GM19025 (cell line): Measurements from ENCODE around the gene PRKCB.

ENCODE experiments used
- ATAC-seq: cut with Tn5 transposase; IDR thresholded peaks from one replicate; pipeline ENCODE4 v1.9.1; 2021; ENCODE audit warnings: mild to moderate bottlenecking, low read depth, moderate library complexity; ENCODE audit not compliant: unreplicated experiment

Gene PRKCB

DNA sequence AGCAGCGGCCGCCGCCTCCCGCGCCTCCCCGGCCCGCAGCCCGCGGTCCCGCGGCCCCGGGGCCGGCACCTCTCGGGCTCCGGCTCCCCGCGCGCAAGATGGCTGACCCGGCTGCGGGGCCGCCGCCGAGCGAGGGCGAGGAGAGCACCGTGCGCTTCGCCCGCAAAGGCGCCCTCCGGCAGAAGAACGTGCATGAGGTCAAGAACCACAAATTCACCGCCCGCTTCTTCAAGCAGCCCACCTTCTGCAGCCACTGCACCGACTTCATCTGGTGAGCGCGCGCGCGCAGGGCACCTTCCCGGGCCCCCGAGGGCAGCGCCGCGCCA lies 258 bp downstream of the PRKCB start:
- ATAC-seq: peak; percentile 31

GRCh38 chr16:23836404-23837311 lies 875 bp downstream of the PRKCB start:
- ATAC-seq: no peak

- no peak for ATAC-seq
These were observed 1.9 kb downstream of the PRKCB start for GRCh38 chr16:23837553-23838308.

DNA sequence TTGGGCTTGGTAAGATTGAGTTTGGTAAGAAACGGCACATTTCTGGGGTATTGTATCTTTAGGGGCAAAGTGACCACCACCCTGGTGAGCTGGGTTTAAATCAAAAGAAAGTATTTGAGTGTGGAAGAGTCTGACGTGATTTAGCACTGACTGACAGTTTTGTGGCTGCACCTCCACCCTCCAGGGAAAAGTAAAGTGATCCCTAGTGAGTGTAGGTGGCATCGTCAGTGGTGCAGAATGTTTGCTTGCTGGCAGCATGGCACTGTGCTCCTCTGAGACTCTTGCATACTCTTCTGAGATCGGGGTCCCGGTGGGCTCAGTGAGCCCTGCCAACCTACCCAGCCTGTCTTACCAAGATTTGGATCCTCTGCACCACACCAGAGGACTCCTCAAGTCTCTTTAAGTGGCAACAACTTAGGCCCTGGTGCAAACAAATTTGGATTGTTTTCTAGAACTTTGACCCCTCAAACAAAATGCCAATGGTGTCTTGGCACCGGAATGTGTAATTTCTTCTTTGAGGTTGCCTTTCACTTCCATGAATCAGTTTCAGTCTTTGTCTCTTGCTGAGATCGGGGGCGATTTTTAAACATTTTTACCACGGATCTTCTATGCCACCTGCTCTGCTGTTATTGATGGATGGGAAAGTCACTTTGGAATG lies 2.8 kb downstream of the PRKCB start:
- no peak for ATAC-seq

DNA sequence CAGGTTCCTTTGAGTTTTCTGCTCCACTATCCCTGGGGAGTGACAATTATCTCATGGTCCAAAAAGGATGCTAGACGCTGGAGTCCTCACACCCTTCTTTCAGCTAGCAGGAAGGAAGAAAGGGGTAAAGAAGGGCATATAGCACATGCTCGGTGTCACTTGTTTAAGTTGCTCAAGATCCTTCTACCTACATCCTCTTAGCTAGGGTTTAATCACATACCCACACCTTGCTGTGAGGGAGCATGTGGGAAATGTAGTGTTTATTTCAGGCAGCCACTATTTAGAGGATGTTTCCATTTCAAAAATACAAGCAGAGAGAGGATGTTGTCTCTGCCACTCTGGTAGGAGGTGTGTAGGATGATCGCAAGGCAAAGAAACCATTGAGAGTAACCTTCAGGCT lies 4.5 kb downstream of the PRKCB start:
- no peak for ATAC-seq

DNA sequence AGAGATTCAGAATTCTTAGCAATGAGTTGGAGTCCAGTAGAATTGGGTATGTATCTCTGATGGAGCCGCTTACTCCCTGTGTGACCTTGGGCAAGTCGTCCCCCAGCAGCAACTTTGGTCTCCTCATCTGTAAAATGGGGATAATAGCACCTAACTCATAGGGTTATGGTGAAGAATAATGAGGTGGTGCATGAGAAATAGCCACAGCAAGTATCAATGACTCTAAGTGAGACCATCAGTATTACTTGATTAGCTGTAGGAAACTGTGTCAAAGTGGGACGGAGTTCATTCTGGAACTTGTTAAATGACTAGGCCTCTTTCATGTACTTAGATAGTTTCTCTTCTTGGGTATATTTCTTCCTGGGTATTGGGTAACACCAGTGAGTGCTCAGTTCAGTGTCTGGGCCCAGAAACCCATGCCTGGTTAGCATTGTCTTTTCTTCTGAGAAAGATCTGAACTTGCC lies 6.4 kb downstream of the PRKCB start:
- ATAC-seq: peak; percentile 72

DNA sequence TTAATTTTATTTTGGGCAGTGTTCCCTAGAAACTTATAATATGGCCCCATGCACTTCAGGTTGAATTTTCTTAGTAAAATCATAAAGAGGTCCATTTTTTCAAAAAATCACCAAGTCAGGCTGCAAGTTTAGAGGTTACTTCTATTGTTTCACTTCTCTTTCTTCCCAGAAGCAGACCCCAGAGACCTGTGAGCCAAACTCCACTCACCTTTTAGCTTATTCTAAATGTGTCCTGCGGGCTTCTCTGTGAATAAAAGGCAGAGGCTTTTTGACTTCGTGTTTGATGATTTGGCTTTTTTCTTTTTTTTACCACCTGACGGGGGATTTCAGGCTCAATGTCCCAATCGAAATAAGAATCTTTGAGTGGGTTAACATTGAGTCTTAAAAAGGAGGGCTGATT lies 7.4 kb downstream of the PRKCB start:
- ATAC-seq: no peak

DNA sequence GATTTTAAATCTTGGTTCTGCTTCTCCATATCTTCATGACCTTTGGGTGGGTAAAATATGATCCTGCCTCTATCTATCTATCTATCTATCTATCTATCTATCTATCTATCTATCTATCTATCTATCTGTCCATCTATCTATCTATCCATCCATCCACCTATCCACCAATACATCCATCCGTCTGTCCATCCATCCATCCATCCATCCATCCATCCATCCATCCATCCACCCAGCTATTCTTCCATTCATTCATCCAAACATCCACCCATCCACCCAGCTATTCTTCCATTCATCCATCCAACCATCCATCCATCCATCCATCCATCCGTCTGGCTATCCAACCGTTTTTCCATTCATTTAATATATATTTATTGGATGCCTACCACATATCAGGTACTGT lies 11.5 kb downstream of the PRKCB start:
- ATAC-seq: no peak

GRCh38 chr16:23847948-23848347 lies 12.2 kb downstream of the PRKCB start:
- no peak for ATAC-seq

DNA sequence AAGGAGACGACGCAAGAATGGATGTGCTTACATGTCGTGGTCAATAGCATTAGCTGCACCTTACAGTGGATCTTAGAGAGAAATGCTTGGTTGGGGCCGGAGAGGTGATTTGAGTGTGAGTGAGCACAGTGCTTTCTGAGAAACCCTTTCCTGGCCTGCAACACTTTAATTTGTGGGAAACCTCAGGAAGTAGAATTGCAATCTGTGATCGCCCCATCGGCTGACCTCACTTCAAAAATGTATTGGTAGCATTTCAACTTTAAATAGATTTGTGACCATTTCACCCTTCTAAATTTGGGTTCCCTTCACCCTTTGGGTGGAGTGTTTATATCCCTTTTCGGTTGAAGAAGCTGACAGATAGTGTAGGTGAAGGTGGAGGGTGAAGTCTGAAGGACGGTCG lies 13.2 kb downstream of the PRKCB start:
- ATAC-seq: no peak

DNA sequence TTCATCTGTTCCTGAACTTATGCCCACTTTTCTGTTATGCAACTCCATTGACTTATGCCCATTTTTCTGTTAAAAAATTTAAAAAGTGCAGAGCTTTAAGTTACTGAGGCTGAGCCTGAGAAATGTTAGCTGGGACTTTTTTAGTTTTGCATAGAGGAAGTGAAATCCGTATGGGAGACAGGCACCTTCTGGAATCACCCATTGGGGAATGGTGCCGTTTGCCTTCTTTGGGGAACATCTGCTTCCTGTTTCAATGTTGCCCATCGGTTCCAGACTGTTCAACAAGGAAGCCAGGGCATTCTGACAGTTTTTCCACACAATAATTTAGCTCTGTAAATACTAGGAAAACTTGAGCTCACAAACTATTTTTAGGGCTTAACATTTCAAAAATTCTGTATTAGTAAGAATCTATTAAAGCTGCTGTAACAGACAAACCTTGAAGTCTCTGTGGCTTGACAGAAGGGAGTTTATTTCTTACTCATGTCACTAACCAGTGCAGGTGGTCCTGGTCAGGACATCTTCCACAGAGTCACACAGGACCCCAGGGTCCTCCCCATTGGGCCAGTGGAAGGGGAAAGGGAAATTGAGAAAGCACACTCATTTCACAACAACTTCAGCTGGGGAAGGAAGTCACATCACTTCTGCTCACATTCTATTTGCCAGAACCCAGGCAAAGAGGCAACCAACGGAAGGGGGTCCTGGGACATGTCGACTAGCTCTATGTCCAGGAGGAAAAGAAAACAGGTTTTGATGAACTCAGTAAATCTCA lies 17.2 kb downstream of the PRKCB start:
- no peak for ATAC-seq

DNA sequence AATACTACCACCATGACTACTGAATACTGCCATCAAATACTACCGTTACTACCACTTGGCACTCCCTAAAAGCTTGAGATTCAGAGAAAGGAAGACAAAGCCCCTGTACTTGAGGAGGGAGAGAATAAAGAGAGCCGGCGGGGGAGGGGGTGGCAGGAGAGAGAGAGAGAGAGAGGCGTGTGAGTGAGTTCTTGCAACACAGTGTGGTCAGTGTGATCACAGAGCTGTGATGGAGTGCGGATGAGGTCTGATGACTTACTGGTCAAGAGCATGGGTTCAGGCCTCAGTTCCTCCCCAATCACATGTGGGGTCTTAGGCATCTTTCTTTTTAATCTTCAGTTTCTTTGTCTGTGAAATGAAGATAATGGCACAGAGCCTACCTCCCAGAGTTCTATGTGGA lies 19.2 kb downstream of the PRKCB start:
- ATAC-seq: no peak

DNA sequence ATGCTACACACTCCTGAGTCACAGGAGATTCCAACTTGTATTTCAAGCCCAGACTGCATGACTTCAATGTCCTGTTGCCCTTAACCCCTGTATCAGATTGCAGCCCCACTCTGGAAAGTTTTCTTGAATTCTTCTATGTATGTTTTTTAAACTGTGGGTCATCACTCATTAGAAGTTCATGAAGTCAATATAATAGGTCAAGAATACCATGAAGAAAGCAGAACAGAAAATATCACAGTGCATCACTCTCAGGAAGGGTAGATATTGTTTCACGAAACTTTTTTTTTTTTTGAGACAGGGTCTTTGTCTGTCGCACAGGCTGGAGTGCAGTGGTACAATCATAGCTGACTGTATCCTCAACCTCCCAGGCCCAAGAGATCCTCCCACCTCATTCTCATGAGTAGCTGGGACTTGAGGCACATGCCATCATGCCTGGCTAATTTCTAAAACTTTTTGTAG lies 20.5 kb downstream of the PRKCB start:
- ATAC-seq: no peak

- no peak for ATAC-seq
These were observed 21.6 kb downstream of the PRKCB start for GRCh38 chr16:23857256-23857880.

GRCh38 chr16:23857881-23858269 lies 22.1 kb downstream of the PRKCB start:
- no peak for ATAC-seq

GRCh38 chr16:23858542-23858941 lies 22.8 kb downstream of the PRKCB start:
- ATAC-seq: no peak

DNA sequence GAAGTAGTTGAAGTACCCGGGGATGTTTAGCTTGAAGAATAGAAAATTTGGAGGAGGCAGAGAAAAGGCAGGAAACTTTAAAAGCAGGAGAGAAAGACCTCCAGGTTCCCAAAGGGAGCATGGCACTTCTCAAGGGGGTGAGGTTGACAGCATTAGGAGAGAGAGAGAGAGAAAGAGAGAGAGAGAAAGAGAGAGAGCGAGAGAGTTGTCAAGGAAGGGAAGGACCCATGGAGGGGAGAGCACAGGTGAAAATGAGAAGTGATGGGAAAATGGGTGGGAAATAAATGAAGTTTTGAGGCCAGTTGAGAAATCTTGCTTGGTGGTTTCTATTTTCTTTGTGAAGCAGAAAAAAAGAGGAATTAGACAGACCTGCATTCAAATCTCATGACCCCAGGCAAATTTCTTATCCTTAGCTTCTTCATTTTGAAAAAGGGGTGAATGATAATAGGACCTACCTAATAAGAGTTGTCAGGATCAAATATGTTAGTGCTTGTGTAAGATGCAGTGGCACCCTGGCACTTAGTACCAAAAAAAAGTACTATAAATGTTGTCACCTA lies 24.0 kb downstream of the PRKCB start:
- no peak for ATAC-seq

- no peak for ATAC-seq
These were observed 26.1 kb downstream of the PRKCB start for GRCh38 chr16:23861874-23862273.

- no peak for ATAC-seq
These were observed 26.8 kb downstream of the PRKCB start for GRCh38 chr16:23862556-23862955.
